ENCODE measurements around the gene RPRML.
A peak's percentile ranks its signal among the peaks of the same experiment; 100 is the strongest.

RPRML gene

DNA sequence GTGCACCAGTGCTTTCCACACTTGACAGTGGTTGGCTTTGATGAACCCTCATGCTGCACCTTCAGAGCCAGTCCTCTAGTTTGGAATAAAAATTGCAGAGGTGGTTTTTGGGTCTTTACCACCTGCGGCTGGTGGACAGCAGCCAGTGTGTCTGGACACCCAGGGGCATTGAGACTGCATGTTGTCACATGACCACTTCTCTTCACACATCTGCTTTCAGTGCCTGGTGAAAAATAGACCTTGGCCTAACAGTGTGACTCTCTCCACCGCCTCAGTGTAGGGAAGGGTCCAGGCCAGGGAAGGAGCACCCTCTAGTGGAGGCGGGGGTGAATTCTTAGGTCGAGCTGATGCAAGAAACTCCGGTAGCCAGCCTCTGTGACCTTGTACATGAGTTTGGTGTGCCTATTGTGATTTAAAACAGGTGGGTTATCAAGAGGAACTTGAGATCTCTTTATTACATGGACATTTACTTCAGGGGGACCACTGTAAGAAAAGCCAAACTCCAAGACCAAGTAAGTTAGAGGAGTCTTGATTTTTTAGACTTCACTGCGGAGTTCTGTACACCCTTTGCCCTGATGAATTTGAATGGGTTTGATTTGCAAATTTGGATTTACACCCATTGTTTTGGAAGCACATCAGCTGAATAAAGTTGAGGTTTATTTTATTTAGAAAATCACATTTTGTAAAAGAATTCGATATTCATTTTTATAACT, 38.2 kb downstream of the RPRML start:
- Histone ChIP-seq H3K4me3 (ENCODE audit: low read depth, low read length) (no peak overlapping the region), H3K4me1 (ENCODE audit: control insufficient read depth, insufficient read depth, low read length) (peaks cover 24% of the 10 kb centered on the region), H3K9me3 (ENCODE audit: control insufficient read depth, insufficient read depth, low read length) (no peaks in the 10 kb centered on the region), H3K9ac (ENCODE audit: low read depth, low read length) (no peak overlapping the region), H3K36me3 (ENCODE audit: control insufficient read depth, insufficient read depth, low read length) (peaks cover 20% of the 10 kb centered on the region), H3K27me3 (ENCODE audit: control insufficient read depth, insufficient read depth, low read length) (no peaks in the 10 kb centered on the region)

DNA sequence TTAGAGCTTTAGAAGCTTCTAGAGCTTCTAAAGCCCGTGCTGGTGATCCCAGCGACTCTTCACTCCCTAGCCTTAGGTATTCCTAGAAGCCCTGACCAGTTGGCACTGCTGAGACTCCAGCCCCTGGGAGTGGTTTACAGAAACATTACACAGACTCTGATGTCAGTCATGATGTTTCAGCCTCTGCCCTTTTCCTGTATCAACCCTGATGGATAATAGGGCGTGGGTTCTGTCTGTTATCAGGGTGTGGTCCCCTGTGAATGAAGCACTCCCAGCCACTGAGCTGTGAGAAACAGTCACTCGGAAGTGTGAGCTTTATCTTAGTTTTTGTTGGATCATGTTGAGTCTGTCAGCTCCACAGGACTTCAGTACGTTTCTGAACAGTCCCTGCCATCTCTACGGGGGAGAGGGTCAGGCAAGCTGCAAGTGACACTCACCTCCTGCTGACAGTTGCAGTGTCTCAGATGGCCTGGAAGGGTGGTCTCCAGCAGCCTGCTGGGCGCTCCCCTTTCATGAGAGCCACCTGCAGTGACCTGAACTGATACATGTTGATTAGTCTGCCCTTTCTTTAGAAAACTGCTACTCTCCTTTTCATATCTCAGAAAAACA, 43.3 kb downstream of the RPRML start:
- no peak overlapping the region for H3K9ac ChIP-seq (ENCODE audit: low read depth, low read length)
- no peaks in the 10 kb centered on the region for H3K4me1 ChIP-seq (ENCODE audit: control insufficient read depth, insufficient read depth, low read length)
- H3K36me3 ChIP-seq (ENCODE audit: control insufficient read depth, insufficient read depth, low read length), result peaks cover 48% of the 10 kb centered on the region
- no peaks in the 10 kb centered on the region for H3K27me3 ChIP-seq (ENCODE audit: control insufficient read depth, insufficient read depth, low read length)
- no peak overlapping the region for H3K4me3 ChIP-seq (ENCODE audit: low read depth, low read length)
- no peaks in the 10 kb centered on the region for H3K9me3 ChIP-seq (ENCODE audit: control insufficient read depth, insufficient read depth, low read length)

GRCh38 chr17:46931596-46931995, 47.5 kb downstream of the RPRML start:
- Histone ChIP-seq H3K36me3 (ENCODE audit: control insufficient read depth, insufficient read depth, low read length) (peaks cover 34% of the 10 kb centered on the region), H3K4me3 (ENCODE audit: low read depth, low read length) (no peak overlapping the region), H3K27me3 (ENCODE audit: control insufficient read depth, insufficient read depth, low read length) (no peaks in the 10 kb centered on the region), H3K9me3 (ENCODE audit: control insufficient read depth, insufficient read depth, low read length) (no peaks in the 10 kb centered on the region), H3K4me1 (ENCODE audit: control insufficient read depth, insufficient read depth, low read length) (no peaks in the 10 kb centered on the region), H3K9ac (ENCODE audit: low read depth, low read length) (no peak overlapping the region)

GRCh38 chr17:46930051-46930450, 49.0 kb downstream of the RPRML start:
- H3K9me3 ChIP-seq (ENCODE audit: control insufficient read depth, insufficient read depth, low read length), result no peaks in the 10 kb centered on the region
- H3K36me3 ChIP-seq (ENCODE audit: control insufficient read depth, insufficient read depth, low read length), result peaks cover 28% of the 10 kb centered on the region
- H3K27me3 ChIP-seq (ENCODE audit: control insufficient read depth, insufficient read depth, low read length), result no peaks in the 10 kb centered on the region
- no peaks in the 10 kb centered on the region for H3K4me1 ChIP-seq (ENCODE audit: control insufficient read depth, insufficient read depth, low read length)
- no peak overlapping the region for H3K4me3 ChIP-seq (ENCODE audit: low read depth, low read length)
- H3K9ac ChIP-seq (ENCODE audit: low read depth, low read length), result no peak overlapping the region

- Histone ChIP-seq H3K27me3 (ENCODE audit: control insufficient read depth, insufficient read depth, low read length) (no peaks in the 10 kb centered on the region), H3K9ac (ENCODE audit: low read depth, low read length) (no peak overlapping the region), H3K9me3 (ENCODE audit: control insufficient read depth, insufficient read depth, low read length) (no peaks in the 10 kb centered on the region), H3K4me3 (ENCODE audit: low read depth, low read length) (no peak overlapping the region), H3K36me3 (ENCODE audit: control insufficient read depth, insufficient read depth, low read length) (peaks cover 26% of the 10 kb centered on the region), H3K4me1 (ENCODE audit: control insufficient read depth, insufficient read depth, low read length) (no peaks in the 10 kb centered on the region)
These were observed 49.6 kb downstream of the RPRML start for GRCh38 chr17:46929413-46929812.

- Histone ChIP-seq H3K9ac (ENCODE audit: low read depth, low read length) (peak overlapping the region; percentile 47), H3K9me3 (ENCODE audit: control insufficient read depth, insufficient read depth, low read length) (no peaks in the 10 kb centered on the region), H3K4me1 (ENCODE audit: control insufficient read depth, insufficient read depth, low read length) (peaks cover 3% of the 10 kb centered on the region), H3K4me3 (ENCODE audit: low read depth, low read length) (no peak overlapping the region), H3K36me3 (ENCODE audit: control insufficient read depth, insufficient read depth, low read length) (peaks cover 26% of the 10 kb centered on the region), H3K27me3 (ENCODE audit: control insufficient read depth, insufficient read depth, low read length) (no peaks in the 10 kb centered on the region)
These were observed 50.4 kb downstream of the RPRML start for GRCh38 chr17:46928467-46929261.
